Activated naive CD8-positive, alpha-beta T cell treated with anti-CD3 and anti-CD28 coated beads, Interleukin-2, amount 10 ng/mL, durations not matched to agents 7 days and 5 days (primary cell): ENCODE data around the gene PCGF5. TPM values are rescaled to one million over a fixed set of nuclear protein-coding genes. Genes with fewer than 3 reads are reported as not detected.
A peak's percentile ranks its signal among the peaks of the same experiment; 100 is the strongest.

Experiments
- ATAC-seq: fragments of 150-1000 bp; cut with Tn5 transposase; one replicate; pipeline ENCODE4 v1.10.0; 2021; ENCODE audit warnings: low read depth, moderate library complexity
- POLR2A ChIA-PET: fragments of 350-600 bp; sonication (Branson Sonifier 250); formaldehyde crosslinking; loops from one replicate; lab custom pipeline; 2021; ENCODE audit warnings: antibody characterized with exemption; lab: Charles Lee
- DNase-seq: peaks from one replicate; pipeline ENCODE4 v3.0.0; 2021
- H3K27ac Mint-ChIP-seq: one replicate; pipeline ENCODE4 v1.8.0; 2022; ENCODE audit warnings: mild to moderate bottlenecking, mixed read lengths
- H3K27me3 Mint-ChIP-seq: one replicate; pipeline ENCODE4 v1.8.0; 2022; ENCODE audit warnings: mild to moderate bottlenecking, moderate library complexity, mixed read lengths
- H3K36me3 Mint-ChIP-seq: one replicate; pipeline ENCODE4 v1.8.0; 2021; ENCODE audit warnings: mild to moderate bottlenecking, mixed read lengths
- H3K4me1 Mint-ChIP-seq: one replicate; pipeline ENCODE4 v1.8.0; 2021; ENCODE audit warnings: mixed read lengths
- H3K4me3 Mint-ChIP-seq: one replicate; pipeline ENCODE4 v1.8.0; 2022; ENCODE audit warnings: mild to moderate bottlenecking, moderate library complexity, mixed read lengths
- H3K9me3 Mint-ChIP-seq: one replicate; pipeline ENCODE4 v1.8.0; 2021; ENCODE audit warnings: mixed read lengths
- total RNA-seq, 2 experiments: library from RNA; stranded (reverse); gene quantifications; one replicate each; pipeline ENCODE4 v1.2.3, GENCODE V29; 2021

Gene PCGF5
- total RNA-seq, 2 experiments from 2014 or later, result 51.6 to 52.5 TPM

DNA sequence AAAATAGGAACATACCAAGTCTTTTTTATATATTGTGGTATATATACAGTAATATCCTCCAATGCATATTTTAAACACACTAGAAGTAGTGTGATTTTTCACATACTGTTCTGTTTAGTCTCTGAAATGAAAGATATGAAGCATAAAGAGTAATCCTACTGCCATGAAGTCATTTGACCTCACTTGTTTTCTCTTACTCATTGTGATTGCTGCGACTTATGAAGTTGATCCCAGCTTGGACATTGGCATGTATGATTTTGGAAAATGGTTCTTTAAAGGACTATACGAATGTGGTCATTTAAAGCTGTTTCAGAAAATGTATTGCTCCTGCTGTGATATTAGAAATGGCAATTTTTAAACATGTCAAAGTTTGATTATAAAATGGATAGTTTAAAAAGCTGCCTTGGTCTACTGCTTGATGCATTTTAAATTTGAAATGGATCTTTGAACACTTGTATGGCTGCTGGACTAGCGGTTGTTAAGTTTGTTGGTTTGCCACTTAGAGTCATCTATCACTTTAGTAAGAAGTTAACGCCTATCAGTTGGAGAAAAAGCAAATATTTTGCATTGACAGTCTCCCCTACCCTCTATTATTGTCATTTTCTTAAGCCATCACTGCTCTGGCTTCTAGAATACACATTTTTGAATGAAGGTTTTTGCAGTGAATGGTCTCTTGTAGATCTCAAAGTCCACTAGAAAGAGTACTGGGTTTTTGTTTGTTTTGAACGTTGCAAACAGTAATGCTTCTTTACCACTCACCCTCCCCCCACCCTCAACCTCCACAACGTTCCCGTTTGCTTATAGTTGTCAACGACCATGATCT lies 881 bp upstream of the PCGF5 start:
- peak overlapping the region; percentile 80 for H3K4me3 Mint-ChIP-seq
- peak overlapping the region; percentile 81 for H3K27ac Mint-ChIP-seq
- POLR2A ChIA-PET, result interaction anchor here (0.9 to 4.2 kb wide), 4 partner anchors 19 to 212 kb away, joined by 3 to 36 read pairs (median 8); no protein-coding TSS in a partner anchor
- H3K4me1 Mint-ChIP-seq, result peaks cover 30% of the 10 kb centered on the region
- H3K36me3 Mint-ChIP-seq, result peaks cover 19% of the 10 kb centered on the region
- no peak for ATAC-seq
- H3K9me3 Mint-ChIP-seq, result no peaks in the 10 kb centered on the region
- no peak for DNase-seq
- no peaks in the 10 kb centered on the region for H3K27me3 Mint-ChIP-seq

GRCh38 chr10:91220954-91221675 lies 652 bp downstream of the PCGF5 start:
- peaks cover 23% of the 10 kb centered on the region for H3K36me3 Mint-ChIP-seq
- H3K4me3 Mint-ChIP-seq, result peak overlapping the region; percentile 95
- H3K27ac Mint-ChIP-seq, result peak overlapping the region; percentile 90
- H3K4me1 Mint-ChIP-seq, result peaks cover 37% of the 10 kb centered on the region
- no peaks in the 10 kb centered on the region for H3K9me3 Mint-ChIP-seq
- DNase-seq (no peak), ATAC-seq (peak; percentile 35)
- POLR2A ChIA-PET, result interaction anchor here (0.8 to 4.2 kb wide), 8 partner anchors 17 to 214 kb away, joined by 3 to 36 read pairs (median 4); no protein-coding TSS in a partner anchor
- H3K27me3 Mint-ChIP-seq, result no peaks in the 10 kb centered on the region

DNA sequence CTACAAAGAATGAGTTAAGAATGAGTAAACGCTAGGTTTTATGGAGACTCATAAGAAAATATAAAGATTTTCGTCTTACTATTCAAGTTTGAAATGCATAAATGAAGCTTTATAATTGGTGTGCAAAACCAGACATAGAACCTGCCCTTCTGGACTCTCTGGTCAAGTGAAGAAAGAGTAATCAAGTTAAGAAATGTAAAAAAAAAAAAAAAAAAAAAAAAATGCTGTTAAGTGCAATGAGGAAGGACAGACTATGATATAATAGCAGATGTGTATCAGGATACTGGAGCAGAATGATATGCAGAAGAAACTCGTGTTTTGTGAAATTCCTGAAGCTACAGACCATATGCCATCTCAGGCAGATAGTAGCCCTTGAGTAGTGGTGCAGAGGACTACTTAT lies 5.6 kb downstream of the PCGF5 start:
- peaks cover 56% of the 10 kb centered on the region for H3K4me1 Mint-ChIP-seq
- DNase-seq (no peak), ATAC-seq (no peak)
- H3K9me3 Mint-ChIP-seq, result no peaks in the 10 kb centered on the region
- no peaks in the 10 kb centered on the region for H3K27me3 Mint-ChIP-seq
- POLR2A ChIA-PET, result interaction anchor here (1.4 to 2.8 kb wide), 2 partner anchors 24 to 62 kb away, joined by 4 to 11 read pairs; no protein-coding TSS in a partner anchor
- no peak overlapping the region for H3K4me3 Mint-ChIP-seq
- no peak overlapping the region for H3K27ac Mint-ChIP-seq
- peaks cover 42% of the 10 kb centered on the region for H3K36me3 Mint-ChIP-seq

- peak overlapping the region; percentile 50 for H3K4me3 Mint-ChIP-seq
- ATAC-seq, result peak; percentile 63
- peaks cover 44% of the 10 kb centered on the region for H3K4me1 Mint-ChIP-seq
- POLR2A ChIA-PET, result interaction anchor here (1.4 to 2.8 kb wide), 6 partner anchors 9 to 65 kb away, joined by 4 to 11 read pairs (median 5); no protein-coding TSS in a partner anchor
- no peaks in the 10 kb centered on the region for H3K9me3 Mint-ChIP-seq
- H3K36me3 Mint-ChIP-seq, result peaks cover 38% of the 10 kb centered on the region
- DNase-seq, result no peak
- peak overlapping the region; percentile 67 for H3K27ac Mint-ChIP-seq
- no peaks in the 10 kb centered on the region for H3K27me3 Mint-ChIP-seq
These were observed 7.1 kb downstream of the PCGF5 start for GRCh38 chr10:91227576-91227975.

DNA sequence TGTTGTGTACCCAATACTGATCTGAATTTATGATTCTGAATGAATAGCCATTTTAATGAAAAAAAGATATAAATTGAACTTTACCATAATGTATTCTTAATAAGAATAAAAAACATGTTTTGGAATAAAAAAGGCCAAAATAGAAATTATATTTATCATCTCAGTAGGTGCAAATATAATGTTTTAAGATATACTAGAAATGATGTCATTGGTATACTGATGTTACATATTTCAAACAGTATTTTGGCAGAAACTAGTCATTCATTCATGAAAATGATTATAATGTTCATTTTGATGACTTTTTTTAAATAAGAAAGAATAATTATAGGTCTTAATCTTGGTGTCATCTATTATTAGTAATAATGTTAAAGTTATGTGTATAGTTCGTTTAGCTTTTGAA lies 9.2 kb downstream of the PCGF5 start:
- Mint-ChIP-seq H3K4me3 (no peak overlapping the region), H3K4me1 (peaks cover 30% of the 10 kb centered on the region), H3K27ac (no peak overlapping the region), H3K36me3 (peaks cover 30% of the 10 kb centered on the region), H3K9me3 (no peaks in the 10 kb centered on the region), H3K27me3 (no peaks in the 10 kb centered on the region)
- DNase-seq, result no peak
- no peak for ATAC-seq
- POLR2A ChIA-PET, result no interaction called here

DNA sequence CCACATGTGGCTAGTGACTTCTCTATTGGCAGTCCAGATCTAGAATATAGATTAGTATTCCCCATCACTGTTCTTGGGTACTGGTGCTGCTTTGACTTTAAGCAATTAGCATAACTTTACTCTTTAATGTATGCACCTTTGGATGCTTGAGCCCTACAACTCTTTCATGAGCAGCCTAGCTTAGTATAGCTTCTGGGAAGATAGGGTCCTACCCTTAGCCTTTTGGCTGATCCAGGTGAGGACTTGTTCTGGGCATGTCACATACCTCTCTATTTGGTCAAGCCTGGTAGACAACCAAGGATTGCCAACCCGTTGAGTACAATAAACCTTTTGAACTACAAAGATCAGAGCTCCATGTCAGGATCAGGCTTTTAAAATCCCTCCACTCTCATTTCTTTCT lies 17.7 kb downstream of the PCGF5 start:
- H3K27me3 Mint-ChIP-seq, result no peaks in the 10 kb centered on the region

GRCh38 chr10:91239789-91240188 lies 19.3 kb downstream of the PCGF5 start:
- H3K4me3 Mint-ChIP-seq, result no peak overlapping the region
- H3K27ac Mint-ChIP-seq, result no peak overlapping the region
- no peak for DNase-seq
- H3K9me3 Mint-ChIP-seq, result no peaks in the 10 kb centered on the region
- ATAC-seq, result no peak
- POLR2A ChIA-PET, result interaction anchor here (1.8 kb wide), 1 partner anchor 12 kb away, joined by 6 read pairs; no protein-coding TSS in a partner anchor
- H3K36me3 Mint-ChIP-seq, result peaks cover 20% of the 10 kb centered on the region
- peaks cover 21% of the 10 kb centered on the region for H3K4me1 Mint-ChIP-seq
- H3K27me3 Mint-ChIP-seq, result no peaks in the 10 kb centered on the region

More for the DNA sequence above, 17.7 kb downstream of the PCGF5 start:
- H3K4me3 Mint-ChIP-seq, result no peak overlapping the region
- H3K4me1 Mint-ChIP-seq, result peaks cover 19% of the 10 kb centered on the region
- POLR2A ChIA-PET, result interaction anchor here (1.0 to 1.8 kb wide), 2 partner anchors 11 to 17 kb away, joined by 3 to 6 read pairs; partner anchors contain the start of gene PCGF5
- ATAC-seq (no peak), DNase-seq (no peak)
- no peak overlapping the region for H3K27ac Mint-ChIP-seq
- peaks cover 25% of the 10 kb centered on the region for H3K36me3 Mint-ChIP-seq
- no peaks in the 10 kb centered on the region for H3K9me3 Mint-ChIP-seq

DNA sequence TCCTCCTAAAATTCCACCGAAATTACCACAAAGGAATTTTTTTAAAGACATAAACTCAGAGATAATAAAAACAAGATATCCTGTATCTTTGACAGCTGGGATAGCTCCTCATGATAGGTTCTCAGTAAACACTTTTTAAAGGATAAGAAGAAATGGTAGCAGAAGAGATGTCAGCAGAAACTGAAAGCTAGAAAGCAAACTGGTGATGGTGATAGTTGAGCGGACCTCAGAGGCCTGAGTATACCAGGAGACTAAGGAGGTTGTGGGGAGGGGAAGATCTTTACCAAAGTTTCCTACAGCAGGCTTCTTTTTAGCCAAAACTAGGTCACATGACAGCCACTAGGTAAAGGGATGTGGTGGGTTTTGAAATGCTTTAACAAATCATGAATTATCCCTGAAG lies 22.5 kb downstream of the PCGF5 start:
- POLR2A ChIA-PET, result interaction anchor here (1.0 to 1.4 kb wide), 2 partner anchors 15 to 79 kb away, joined by 4 read pairs; no protein-coding TSS in a partner anchor

GRCh38 chr10:91247360-91248111 lies 27.1 kb downstream of the PCGF5 start:
- peaks cover 12% of the 10 kb centered on the region for H3K4me1 Mint-ChIP-seq
- peak overlapping the region; percentile 41 for H3K4me3 Mint-ChIP-seq
- POLR2A ChIA-PET, result interaction anchor here (1.3 to 1.6 kb wide), 3 partner anchors 27 to 85 kb away, joined by 3 to 8 read pairs (median 5); no protein-coding TSS in a partner anchor
- H3K36me3 Mint-ChIP-seq, result peaks cover 10% of the 10 kb centered on the region
- H3K27me3 Mint-ChIP-seq, result no peaks in the 10 kb centered on the region
- H3K27ac Mint-ChIP-seq, result peak overlapping the region; percentile 40
- DNase-seq, result peak; percentile 32
- ATAC-seq, result peak; percentile 31
- no peaks in the 10 kb centered on the region for H3K9me3 Mint-ChIP-seq

More for the DNA sequence above, 22.5 kb downstream of the PCGF5 start:
- no peaks in the 10 kb centered on the region for H3K27me3 Mint-ChIP-seq
- H3K4me1 Mint-ChIP-seq, result peaks cover 19% of the 10 kb centered on the region
- peak overlapping the region; percentile 20 for H3K27ac Mint-ChIP-seq
- peak; percentile 60 for ATAC-seq
- H3K36me3 Mint-ChIP-seq, result peaks cover 14% of the 10 kb centered on the region
- no peak overlapping the region for H3K4me3 Mint-ChIP-seq
- no peaks in the 10 kb centered on the region for H3K9me3 Mint-ChIP-seq
- DNase-seq, result no peak

GRCh38 chr10:91249700-91250099 lies 29.2 kb downstream of the PCGF5 start:
- H3K4me1 Mint-ChIP-seq, result peaks cover 5% of the 10 kb centered on the region
- H3K27me3 Mint-ChIP-seq, result no peaks in the 10 kb centered on the region
- POLR2A ChIA-PET, result interaction anchor here (0.9 to 1.9 kb wide), 3 partner anchors 87 to 243 kb away, joined by 3 to 19 read pairs (median 6); no protein-coding TSS in a partner anchor
- no peak for DNase-seq
- ATAC-seq, result no peak
- no peak overlapping the region for H3K4me3 Mint-ChIP-seq
- no peaks in the 10 kb centered on the region for H3K9me3 Mint-ChIP-seq
- no peak overlapping the region for H3K27ac Mint-ChIP-seq
- H3K36me3 Mint-ChIP-seq, result peaks cover 19% of the 10 kb centered on the region

- POLR2A ChIA-PET, result interaction anchor here (0.6 to 1.9 kb wide), 7 partner anchors 49 to 244 kb away, joined by 3 to 19 read pairs (median 5); no protein-coding TSS in a partner anchor
- H3K27ac Mint-ChIP-seq, result no peak overlapping the region
- H3K36me3 Mint-ChIP-seq, result peaks cover 26% of the 10 kb centered on the region
- ATAC-seq, result no peak
- H3K4me1 Mint-ChIP-seq, result peaks cover 5% of the 10 kb centered on the region
- H3K27me3 Mint-ChIP-seq, result no peaks in the 10 kb centered on the region
- DNase-seq, result no peak
- H3K4me3 Mint-ChIP-seq, result no peak overlapping the region
- H3K9me3 Mint-ChIP-seq, result no peaks in the 10 kb centered on the region
These were observed 29.9 kb downstream of the PCGF5 start for GRCh38 chr10:91250341-91250740.

GRCh38 chr10:91251430-91252056 lies 31.1 kb downstream of the PCGF5 start:
- ATAC-seq (peak; percentile 29), DNase-seq (no peak)
- peaks cover 5% of the 10 kb centered on the region for H3K4me1 Mint-ChIP-seq
- no peaks in the 10 kb centered on the region for H3K27me3 Mint-ChIP-seq
- no peak overlapping the region for H3K27ac Mint-ChIP-seq
- H3K9me3 Mint-ChIP-seq, result no peaks in the 10 kb centered on the region
- peaks cover 34% of the 10 kb centered on the region for H3K36me3 Mint-ChIP-seq
- no peak overlapping the region for H3K4me3 Mint-ChIP-seq
- POLR2A ChIA-PET, result interaction anchor here (0.7 to 1.9 kb wide), 4 partner anchors 51 to 1339 kb away, joined by 3 to 19 read pairs (median 4); no protein-coding TSS in a partner anchor
